ENCODE results near the gene KIF3A.
"Not testable (repeated sequence)": the region's sequence is repeated elsewhere in the genome, so short reads cannot be mapped to it uniquely, and the experiment has no call there.

Gene KIF3A

GRCh38 chr5:132729896-132730295, 7.5 kb downstream of the KIF3A start:
- in situ Hi-C loops (cut with MboI; ENCODE audit: low sequenced_read_pairs) = no loop called here

GRCh38 chr5:132725745-132726144, 11.6 kb downstream of the KIF3A start:
- in situ Hi-C loops (cut with MboI; ENCODE audit: low sequenced_read_pairs) = no loop called here

GRCh38 chr5:132718544-132719312, 18.6 kb downstream of the KIF3A start:
- in situ Hi-C loops (cut with MboI; ENCODE audit: low sequenced_read_pairs) = no loop called here

DNA sequence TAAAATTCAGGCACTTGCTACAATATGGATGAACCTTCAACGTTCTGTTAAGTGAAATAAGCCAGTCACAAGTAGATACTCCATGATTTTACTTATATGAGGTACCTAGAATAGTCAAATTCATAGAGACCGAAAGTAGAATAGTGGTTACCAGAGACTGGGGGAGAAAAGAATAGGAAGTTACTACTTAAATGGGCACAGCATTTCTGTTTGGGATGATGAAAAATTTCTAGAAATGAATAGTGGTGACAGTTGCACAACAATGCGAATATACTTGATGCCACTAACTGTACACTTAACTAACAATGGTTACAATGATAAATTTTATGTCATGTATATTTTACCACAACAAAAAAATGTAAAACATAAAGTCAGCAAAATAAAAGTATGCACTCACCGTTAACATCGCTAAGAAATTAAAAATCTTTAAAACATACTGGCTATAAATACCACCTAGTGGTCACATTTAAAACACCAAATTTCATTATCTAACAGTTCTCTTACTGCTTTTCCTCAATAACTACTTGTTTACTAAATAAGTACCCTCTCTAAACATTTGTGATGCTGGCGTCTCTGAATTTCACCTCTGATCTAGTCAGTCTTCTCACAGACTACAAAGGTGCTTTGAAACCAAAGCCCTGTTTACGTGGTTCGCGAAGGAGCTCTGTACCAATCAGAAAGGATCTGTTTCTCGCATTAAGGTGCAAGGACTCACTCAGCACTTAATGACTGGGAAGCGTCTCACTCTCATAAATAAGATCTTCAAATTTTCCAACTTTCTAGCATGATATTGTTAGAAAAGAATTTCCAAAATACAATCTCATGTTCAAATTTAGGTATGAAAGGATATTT, 22.7 kb downstream of the KIF3A start:
- in situ Hi-C loops (cut with MboI; ENCODE audit: low sequenced_read_pairs) = no loop called here

DNA sequence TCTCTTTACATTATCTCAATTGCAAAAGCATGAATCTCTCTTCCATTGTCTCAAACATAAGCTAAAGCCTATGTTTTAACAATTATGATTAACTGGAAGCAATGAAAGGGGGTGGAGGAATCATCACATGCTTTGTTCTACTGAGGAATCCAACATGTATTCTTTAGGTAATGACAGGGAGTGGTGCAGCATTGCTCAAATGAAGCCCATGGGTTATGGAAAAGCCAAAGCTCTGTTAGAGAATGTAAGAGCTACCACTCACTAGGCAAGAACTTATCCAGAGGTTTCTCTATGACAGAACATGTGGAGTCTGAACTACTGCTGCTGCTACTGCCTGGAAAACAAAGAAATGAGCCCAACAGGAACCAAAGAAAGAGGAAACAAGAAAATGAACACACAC, 28.7 kb downstream of the KIF3A start:
- in situ Hi-C loops (cut with MboI; ENCODE audit: low sequenced_read_pairs) = no loop called here

DNA sequence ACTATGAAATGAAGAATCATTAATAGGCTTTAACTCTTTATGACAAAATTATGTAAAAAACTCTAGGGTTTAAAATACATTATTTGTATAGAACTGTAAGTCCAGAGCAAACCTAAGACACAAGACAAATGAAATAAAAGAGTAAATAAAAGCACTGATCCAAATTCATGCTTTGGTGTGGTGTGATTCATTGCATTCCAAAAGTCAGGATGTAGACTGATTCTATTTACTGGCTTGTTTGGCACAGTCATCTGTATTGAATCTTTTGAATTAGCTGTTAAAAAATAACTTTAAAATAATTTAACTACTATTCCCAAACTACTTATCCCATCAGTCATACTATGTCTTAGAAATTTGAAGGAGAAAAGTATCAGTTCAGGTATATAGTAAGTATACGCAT, 32.5 kb downstream of the KIF3A start:
- in situ Hi-C loops (cut with MboI; ENCODE audit: low sequenced_read_pairs) = no loop called here

GRCh38 chr5:132695956-132696355, 41.4 kb downstream of the KIF3A start:
- in situ Hi-C loops (cut with MboI; ENCODE audit: low sequenced_read_pairs) = no loop called here

DNA sequence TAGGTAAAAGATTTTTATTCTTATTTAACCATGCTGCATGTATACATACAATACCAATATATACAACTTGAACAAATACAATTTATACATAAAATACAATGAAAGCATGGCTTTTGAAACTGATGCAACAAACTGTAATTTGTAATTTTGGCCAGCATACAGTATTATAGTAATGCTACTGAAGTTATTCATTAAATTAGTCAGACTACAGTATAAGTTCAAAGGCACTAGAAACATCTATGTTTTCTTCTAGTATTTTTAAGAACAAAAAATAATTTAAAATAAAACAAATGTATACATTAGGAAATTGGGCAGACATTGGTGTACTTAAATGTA, 44.7 kb downstream of the KIF3A start:
- in situ Hi-C loops (cut with MboI; ENCODE audit: low sequenced_read_pairs) = no loop called here

GRCh38 chr5:132691755-132692631, 45.4 kb downstream of the KIF3A start:
- in situ Hi-C loops (cut with MboI; ENCODE audit: low sequenced_read_pairs) = not testable (repeated sequence)

GRCh38 chr5:132690156-132690555, 47.2 kb downstream of the KIF3A start:
- in situ Hi-C loops (cut with MboI; ENCODE audit: low sequenced_read_pairs) = no loop called here

GRCh38 chr5:132689513-132689912, 47.8 kb downstream of the KIF3A start:
- in situ Hi-C loops (cut with MboI; ENCODE audit: low sequenced_read_pairs) = no loop called here

GRCh38 chr5:132688536-132689339, 48.6 kb downstream of the KIF3A start:
- in situ Hi-C loops (cut with MboI; ENCODE audit: low sequenced_read_pairs) = no loop called here

GRCh38 chr5:132687995-132688394, 49.4 kb downstream of the KIF3A start:
- in situ Hi-C loops (cut with MboI; ENCODE audit: low sequenced_read_pairs) = no loop called here

GRCh38 chr5:132686193-132686592, 51.2 kb downstream of the KIF3A start:
- in situ Hi-C loops (cut with MboI; ENCODE audit: low sequenced_read_pairs) = no loop called here

GRCh38 chr5:132684922-132685720, 52.2 kb downstream of the KIF3A start:
- in situ Hi-C loops (cut with MboI; ENCODE audit: low sequenced_read_pairs) = no loop called here

DNA sequence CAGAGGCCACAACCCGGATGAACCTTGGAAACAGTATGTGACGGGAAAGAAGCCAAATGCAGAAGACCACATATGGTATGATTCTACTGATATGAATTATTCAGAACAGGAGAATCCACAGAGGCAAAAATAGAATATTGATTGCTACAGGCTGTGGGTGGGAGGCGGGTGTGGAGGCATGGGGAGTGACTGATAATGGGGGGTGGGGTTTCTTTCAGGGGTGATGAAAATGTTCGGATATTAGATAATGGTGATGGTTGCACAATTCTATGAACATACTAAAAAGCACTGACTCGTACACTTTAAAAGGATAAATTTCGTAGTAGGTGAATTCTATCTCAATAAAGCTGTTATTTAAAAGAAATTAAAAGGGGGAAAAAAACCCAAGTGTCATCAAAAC, 52.9 kb downstream of the KIF3A start:
- in situ Hi-C loops (cut with MboI; ENCODE audit: low sequenced_read_pairs) = no loop called here

DNA sequence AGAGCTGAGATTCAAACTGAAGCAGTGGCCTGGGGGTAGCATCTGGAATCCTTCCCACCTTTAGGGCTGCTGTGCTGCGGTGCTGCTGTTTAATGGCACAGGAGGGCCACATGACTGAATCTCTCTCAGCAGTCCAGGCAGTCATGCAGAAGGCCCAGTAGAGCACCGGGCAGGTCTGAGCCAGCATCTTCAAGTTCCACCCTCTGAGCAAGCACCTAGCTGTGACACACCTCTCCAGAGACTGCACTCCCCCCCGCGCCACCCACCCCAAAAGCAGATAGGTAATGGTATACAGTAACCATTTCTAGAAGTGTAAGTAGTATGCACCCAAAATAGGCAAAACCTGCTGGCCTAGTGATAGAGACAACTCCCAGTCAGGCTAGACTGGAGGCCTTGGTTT, 55.4 kb downstream of the KIF3A start:
- in situ Hi-C loops (cut with MboI; ENCODE audit: low sequenced_read_pairs) = no loop called here

- in situ Hi-C loops (cut with MboI; ENCODE audit: low sequenced_read_pairs) = no loop called here
Observed at GRCh38 chr5:132681476-132681831, 55.9 kb downstream of the KIF3A start.

- in situ Hi-C loops (cut with MboI; ENCODE audit: low sequenced_read_pairs) = no loop called here
Observed at GRCh38 chr5:132680780-132681475, 56.4 kb downstream of the KIF3A start.

Measured in HL-60/S4 treated with phorbol 12-myristate 13-acetate at 8.2 ng/mL for 4 days and 3 days (cell line).